ENCODE results near the gene GRID1.

DNA sequence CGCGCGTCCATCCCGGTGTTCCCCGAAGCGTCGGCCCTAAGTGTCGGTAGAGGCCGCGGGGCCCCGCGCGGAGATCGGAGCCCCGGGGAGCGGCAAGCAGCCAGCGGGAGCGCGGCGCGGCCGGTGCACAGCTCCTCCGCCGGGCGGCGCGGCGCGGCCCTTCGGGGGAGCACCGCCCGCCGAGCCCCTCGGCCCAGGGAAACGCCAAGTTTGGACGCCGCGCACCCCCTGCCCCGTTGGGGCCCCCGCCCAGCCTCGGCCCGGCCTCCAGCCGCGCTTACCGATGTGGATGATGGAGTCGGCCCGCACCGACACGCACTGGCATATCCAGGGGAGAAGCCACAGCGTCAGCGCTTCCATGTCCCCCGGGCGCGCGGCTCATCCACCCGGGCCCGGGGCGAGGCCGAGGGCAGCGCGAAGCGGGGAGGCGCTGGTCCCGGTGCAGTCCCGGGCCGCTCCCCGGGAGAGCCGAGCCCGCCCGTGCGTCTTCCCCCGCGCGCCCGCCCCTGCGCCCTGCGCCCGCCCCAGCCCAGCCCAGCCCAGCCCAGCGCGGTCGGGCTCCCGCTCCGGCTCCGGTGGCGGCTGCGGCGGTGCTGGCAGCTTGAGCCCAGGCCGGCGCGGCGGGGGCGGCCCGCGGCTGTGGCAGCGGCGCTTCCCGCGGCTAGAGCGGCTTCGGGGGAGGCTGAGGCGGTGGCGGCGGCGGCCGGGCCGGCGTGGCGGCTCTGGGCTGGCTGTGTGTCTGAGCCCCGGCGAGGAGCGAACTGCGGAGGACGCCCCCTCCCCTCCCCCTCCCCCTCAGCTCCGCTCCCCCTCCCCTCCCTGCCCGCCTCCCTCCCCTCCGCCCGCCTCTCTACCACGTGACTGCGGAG is at the start of gene GRID1:
- TF ChIP-seq, protein P1, sequence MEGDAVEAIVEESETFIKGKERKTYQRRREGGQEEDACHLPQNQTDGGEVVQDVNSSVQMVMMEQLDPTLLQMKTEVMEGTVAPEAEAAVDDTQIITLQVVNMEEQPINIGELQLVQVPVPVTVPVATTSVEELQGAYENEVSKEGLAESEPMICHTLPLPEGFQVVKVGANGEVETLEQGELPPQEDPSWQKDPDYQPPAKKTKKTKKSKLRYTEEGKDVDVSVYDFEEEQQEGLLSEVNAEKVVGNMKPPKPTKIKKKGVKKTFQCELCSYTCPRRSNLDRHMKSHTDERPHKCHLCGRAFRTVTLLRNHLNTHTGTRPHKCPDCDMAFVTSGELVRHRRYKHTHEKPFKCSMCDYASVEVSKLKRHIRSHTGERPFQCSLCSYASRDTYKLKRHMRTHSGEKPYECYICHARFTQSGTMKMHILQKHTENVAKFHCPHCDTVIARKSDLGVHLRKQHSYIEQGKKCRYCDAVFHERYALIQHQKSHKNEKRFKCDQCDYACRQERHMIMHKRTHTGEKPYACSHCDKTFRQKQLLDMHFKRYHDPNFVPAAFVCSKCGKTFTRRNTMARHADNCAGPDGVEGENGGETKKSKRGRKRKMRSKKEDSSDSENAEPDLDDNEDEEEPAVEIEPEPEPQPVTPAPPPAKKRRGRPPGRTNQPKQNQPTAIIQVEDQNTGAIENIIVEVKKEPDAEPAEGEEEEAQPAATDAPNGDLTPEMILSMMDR (IDR thresholded peaks at IDR 0.05; ENCODE audit: low read length), result no peak
- no peak for TF ChIP-seq EZH2 (optimal IDR thresholded peaks at IDR 0.05; ENCODE audit: low read depth, low read length)
- TF ChIP-seq EZH2phosphoT487 (IDR thresholded peaks at IDR 0.05; ENCODE audit: low read length), result no peak
